HG03280 (cell line): ENCODE data around the gene ZDHHC8.
A peak's percentile ranks its signal among the peaks of the same experiment; 100 is the strongest.

Source experiments
- ATAC-seq: cut with Tn5 transposase; IDR thresholded peaks from one replicate; pipeline ENCODE4 v1.9.1; 2021; ENCODE audit warnings: mild to moderate bottlenecking, moderate library complexity; ENCODE audit not compliant: unreplicated experiment

Gene ZDHHC8

GRCh38 chr22:20113551-20114310 lies 17.9 kb upstream of the ZDHHC8 start:
- no peak for ATAC-seq

GRCh38 chr22:20114506-20115475 lies 16.8 kb upstream of the ZDHHC8 start:
- ATAC-seq = no peak

- no peak for ATAC-seq
These were observed 15.8 kb upstream of the ZDHHC8 start, which contains the start of gene RANBP1 for GRCh38 chr22:20115691-20116375. TSS of gene RANBP1 (plus strand) at chr22:20116104. CDS start at chr22:20116185, 81 bp downstream.

- no peak for ATAC-seq
These were observed 15.1 kb upstream of the ZDHHC8 start for GRCh38 chr22:20116376-20116950.

GRCh38 chr22:20116951-20117632 lies 14.5 kb upstream of the ZDHHC8 start, which contains the start of gene TRMT2A:
TSS of gene TRMT2A (minus strand) at chr22:20117226. CDS start at chr22:20116906, 320 bp downstream.
- peak; percentile 80 for ATAC-seq

GRCh38 chr22:20117633-20118299 lies 13.8 kb upstream of the ZDHHC8 start:
- ATAC-seq = peak; percentile 34

GRCh38 chr22:20118300-20119020 lies 13.1 kb upstream of the ZDHHC8 start:
- no peak for ATAC-seq

- no peak for ATAC-seq
These were observed 9.7 kb upstream of the ZDHHC8 start for GRCh38 chr22:20121856-20122415.

- ATAC-seq = no peak
These were observed 8.1 kb upstream of the ZDHHC8 start for GRCh38 chr22:20123366-20124082.

- ATAC-seq = no peak
These were observed 7.4 kb upstream of the ZDHHC8 start for GRCh38 chr22:20124083-20124787.

- no peak for ATAC-seq
These were observed 6.1 kb upstream of the ZDHHC8 start for GRCh38 chr22:20125201-20126174.

GRCh38 chr22:20126284-20127029 lies 5.1 kb upstream of the ZDHHC8 start:
- no peak for ATAC-seq

GRCh38 chr22:20127318-20127868 lies 4.2 kb upstream of the ZDHHC8 start:
- ATAC-seq = no peak

- no peak for ATAC-seq
These were observed 3.6 kb upstream of the ZDHHC8 start for GRCh38 chr22:20127869-20128618.

GRCh38 chr22:20128619-20128901 lies 3.0 kb upstream of the ZDHHC8 start:
- ATAC-seq = no peak
